GM12878 (cell line): Measurements from ENCODE around the gene PCDHGB6. TPM values are rescaled to one million over a fixed set of nuclear protein-coding genes. Genes with fewer than 3 reads are reported as not detected.

Experiments
- ATAC-seq: fragments of 200-7000 bp; cut with Tn5 transposase; 3 replicates; pipeline ENCODE4 v1.9.1; 2020; ENCODE audit warnings: mild to moderate bottlenecking, moderate library complexity
- BruUV-seq: library from RNA; stranded (reverse); fragments of 400-500 nt; replicated peaks from 2 replicates; lab custom pipeline; 2021; lab: Mats Ljungman, UMichigan
- CTCF ChIA-PET: fragments of 300-600 bp; sonication (Branson Sonifier 250); formaldehyde crosslinking; extraction: SDS; loops from one replicate; lab custom pipeline; 2021; ENCODE audit warnings: inconsistent platforms; lab: Yijun Ruan, JAX
- POLR2A ChIA-PET: fragments of 350-600 bp; formaldehyde crosslinking; extraction: SDS; loops from one replicate; lab custom pipeline; 2021; ENCODE audit warnings: inconsistent platforms; lab: Charles Lee
- RAD21 ChIA-PET: fragments of 300-600 bp; sonication (Branson Sonifier 250); formaldehyde crosslinking; loops from one replicate; lab custom pipeline; 2023; ENCODE audit warnings: antibody characterized with exemption; ENCODE audit not compliant: unreplicated experiment; lab: Charles Lee
- SMC1A ChIA-PET: fragments of 300-600 bp; sonication (Branson Sonifier 250); formaldehyde crosslinking; loops from one replicate; lab custom pipeline; 2023; ENCODE audit not compliant: unreplicated experiment, uncharacterized antibody; lab: Charles Lee
- DNase-seq: peaks from one replicate; pipeline ENCODE4 v3.0.0-alpha.2; 2011; ENCODE audit warnings: low read depth, low spot score
- FAIRE-seq: peaks from 3 replicates; lab custom pipeline; 2011; peaks lifted over from hg19 to GRCh38; lab: Jason Lieb, UNC
- H2AFZ ChIP-seq: 2 replicates; pipeline ENCODE4 v1.6.0; 2011; ENCODE audit warnings: low read depth, low read length, control low read depth; ENCODE audit not compliant: control insufficient read depth
- H3K27ac ChIP-seq: 2 replicates; pipeline ENCODE4 v1.5.1; 2011; ENCODE audit warnings: control low read depth; ENCODE audit not compliant: control insufficient read depth, insufficient read depth
- H3K27me3 ChIP-seq, 2 experiments: replicated peaks in 1 of 2; 2 replicates each; pipeline versions ENCODE4 v1.6.0 to v1.6.1; 2011; ENCODE audit warnings: low read length in 1 of 2; ENCODE audit not compliant: control insufficient read depth in 2 of 2, insufficient read depth in 2 of 2
- H3K36me3 ChIP-seq, 2 experiments: 2 replicates each; pipeline ENCODE4 v1.5.1; 2011; ENCODE audit warnings: low read length in 1 of 2; ENCODE audit not compliant: control insufficient read depth in 2 of 2, insufficient read depth in 2 of 2
- H3K4me1 ChIP-seq: 2 replicates; pipeline ENCODE4 v1.6.1; 2011; ENCODE audit warnings: mild to moderate bottlenecking, low read length, moderate library complexity, mixed read lengths; ENCODE audit not compliant: control insufficient read depth, insufficient read depth
- H3K4me2 ChIP-seq: 2 replicates; pipeline ENCODE4 v1.6.0; 2011; ENCODE audit warnings: control low read depth; ENCODE audit not compliant: control insufficient read depth, insufficient read depth
- H3K4me3 ChIP-seq: fragments of 200-600 bp; sonication (generic); 2 replicates; pipeline ENCODE4 v1.5.1; 2016
- H3K79me2 ChIP-seq: 2 replicates; pipeline ENCODE4 v1.6.0; 2011; ENCODE audit warnings: low read length; ENCODE audit not compliant: control insufficient read depth, insufficient read depth
- H3K9ac ChIP-seq: 2 replicates; pipeline ENCODE4 v1.8.0; 2011; ENCODE audit warnings: low read length, control low read depth, mixed read lengths; ENCODE audit not compliant: control insufficient read depth, insufficient read depth
- H3K9me3 ChIP-seq: replicated peaks from 3 replicates; pipeline ENCODE4 v1.5.1; 2011; ENCODE audit warnings: mild to moderate bottlenecking, low read length; ENCODE audit not compliant: control insufficient read depth, insufficient read depth
- H4K20me1 ChIP-seq: 2 replicates; pipeline ENCODE4 v1.6.0; 2011; ENCODE audit not compliant: control insufficient read depth, insufficient read depth
- BACH1 ChIP-seq: fragments of 450-650 bp; IDR thresholded peaks from 2 replicates; pipeline ENCODE4 v1.6.1; 2017; ENCODE audit warnings: mild to moderate bottlenecking, borderline replicate concordance
- E4F1 ChIP-seq: fragments of 450-650 bp; IDR thresholded peaks from 2 replicates; pipeline ENCODE4 v1.6.1; 2018; ENCODE audit warnings: borderline replicate concordance, mild to moderate bottlenecking; ENCODE audit not compliant: partially characterized antibody
- GATAD2B ChIP-seq: fragments of 450-650 bp; conservative IDR thresholded peaks from 2 replicates; pipeline ENCODE4 v1.6.1; 2017; ENCODE audit warnings: low read depth, mild to moderate bottlenecking, moderate library complexity
- HCFC1 ChIP-seq: fragments of 150-350 bp; IDR thresholded peaks from 2 replicates; pipeline ENCODE4 v1.6.1; 2014; ENCODE audit warnings: low read length
- TAF1 ChIP-seq: IDR thresholded peaks from 2 replicates; pipeline ENCODE4 v1.6.1; 2011; ENCODE audit warnings: mild to moderate bottlenecking, low read depth, low read length, borderline replicate concordance
- TARDBP ChIP-seq: IDR thresholded peaks from 2 replicates; pipeline ENCODE4 v1.6.1; 2016; ENCODE audit warnings: borderline replicate concordance
- ZNF687 ChIP-seq: fragments of 450-650 bp; IDR thresholded peaks from 2 replicates; pipeline ENCODE4 v1.6.1; 2017; ENCODE audit warnings: mild to moderate bottlenecking, moderate library complexity
- ZZZ3 ChIP-seq: IDR thresholded peaks from 2 replicates; pipeline ENCODE4 v1.6.1; 2011; ENCODE audit warnings: low read depth; ENCODE audit not compliant: control insufficient read depth, insufficient read length
- WGBS: methylation state at CpG from one replicate; pipeline ENCODE4 v1.1.6; 2016; ENCODE audit warnings: low lambda C conversion rate; ENCODE audit not compliant: insufficient replicate concordance, insufficient coverage; ENCODE audit errors: missing lambda C conversion rate; 5-methylcytosine and 5-hydroxymethylcytosine counted together
- in situ Hi-C: fragments of 300-500 bp; cut with MboI; formaldehyde crosslinking; loops from 9 replicates; pipeline ENCODE4 v1.14.3; 2018; ENCODE audit warnings: mixed read lengths
- intact Hi-C: fragments of 100-400 bp; cut with micrococcal nuclease; formaldehyde crosslinking; loops from one replicate; pipeline ENCODE4 v1.14.2; 2022; ENCODE audit not compliant: unreplicated experiment
- polyA plus RNA-seq, 11 experiments: library from polyadenylated mRNA; depleted of rRNA in 4 of 11; unstranded in 6 of 11; stranded (reverse) in 5 of 11; fragments of >200 nt; fragmentation: Nextera tagmentation in 4 of 11; fragmentation: Illumina TruSeq in 1 of 11; extraction: Ambion mirVana in 4 of 11; extraction: Trizol in 1 of 11; gene quantifications; 1 replicate in 1 of 11; 2 replicates in 10 of 11; pipeline versions ENCODE4 v1.2.1 to v1.2.3, GENCODE V29; 2011 to 2016; ENCODE audit warnings: inconsistent platforms in 2 of 11, missing spikeins in 2 of 11, low read depth in 1 of 11
- total RNA-seq, 4 experiments: library from RNA; depleted of rRNA in 3 of 4; stranded (reverse); fragments of >200 nt in 3 of 4; fragmentation: Illumina TruSeq in 1 of 4; extraction: Trizol in 1 of 4; gene quantifications; 2 replicates each; pipeline versions ENCODE4 v1.2.1 to v1.2.3, GENCODE V29; 2013 to 2021
- TF ChIP-seq, protein P1 (sequence below): fragments of 450-650 bp; IDR thresholded peaks from 2 replicates; pipeline ENCODE4 v1.6.1; 2016; ENCODE audit warnings: mild to moderate bottlenecking, moderate library complexity, borderline replicate concordance
- TF ChIP-seq, protein P2 (sequence below): fragments of 450-650 bp; IDR thresholded peaks from 2 replicates; pipeline ENCODE4 v1.6.1; 2016; ENCODE audit warnings: mild to moderate bottlenecking

The PCDHGB6 gene
- total and polyA plus RNA-seq, 10 of the 15 experiments (the other 5 are each of a cell fraction or from before 2014, with no cell fraction given) = 0.07 to 1.0 (median 0.31) TPM

- DNase-seq (no peak), ATAC-seq (no peak), FAIRE-seq (no peak)
- Histone ChIP-seq H3K9me3 (no peaks in the 10 kb centered on the region; the same call in 2 of the 3 replicates), H3K79me2 (no peaks in the 10 kb centered on the region), H3K4me2 (no peak overlapping the region), H3K9ac (no peak overlapping the region), H4K20me1 (no peaks in the 10 kb centered on the region), H3K36me3 (no peaks in the 10 kb centered on the region), H3K27me3 (no peaks in the 10 kb centered on the region), H3K4me3 (no peak overlapping the region), H3K27ac (no peak overlapping the region), H2AFZ (no peak overlapping the region), H3K4me1 (no peaks in the 10 kb centered on the region)
- 62% methylated on average over 10 of the region's 10 CpGs for WGBS
- BruUV-seq = no TSS peak
- intact Hi-C loops (no loop called here), in situ Hi-C loops (no loop called here)
- RAD21 ChIA-PET = interaction anchor here (1.3 to 1.5 kb wide), 2 partner anchors 9 to 124 kb away, joined by 3 read pairs; partner anchors contain the start of gene PCDHGA12
- SMC1A ChIA-PET = no interaction called here
- CTCF ChIA-PET = interaction anchor here (3.0 kb wide), 1 partner anchor 9 kb away, joined by 13 read pairs; the partner anchor contains the start of gene PCDHGA12
- POLR2A ChIA-PET = no interaction called here
- TF ChIP-seq E4F1 (no peak), HCFC1 (no peak), GATAD2B (no peak), ZNF687 (no peak), BACH1 (no peak), ZZZ3 (no peak), TAF1 (no peak), TARDBP (no peak)
- TF ChIP-seq, protein P1, sequence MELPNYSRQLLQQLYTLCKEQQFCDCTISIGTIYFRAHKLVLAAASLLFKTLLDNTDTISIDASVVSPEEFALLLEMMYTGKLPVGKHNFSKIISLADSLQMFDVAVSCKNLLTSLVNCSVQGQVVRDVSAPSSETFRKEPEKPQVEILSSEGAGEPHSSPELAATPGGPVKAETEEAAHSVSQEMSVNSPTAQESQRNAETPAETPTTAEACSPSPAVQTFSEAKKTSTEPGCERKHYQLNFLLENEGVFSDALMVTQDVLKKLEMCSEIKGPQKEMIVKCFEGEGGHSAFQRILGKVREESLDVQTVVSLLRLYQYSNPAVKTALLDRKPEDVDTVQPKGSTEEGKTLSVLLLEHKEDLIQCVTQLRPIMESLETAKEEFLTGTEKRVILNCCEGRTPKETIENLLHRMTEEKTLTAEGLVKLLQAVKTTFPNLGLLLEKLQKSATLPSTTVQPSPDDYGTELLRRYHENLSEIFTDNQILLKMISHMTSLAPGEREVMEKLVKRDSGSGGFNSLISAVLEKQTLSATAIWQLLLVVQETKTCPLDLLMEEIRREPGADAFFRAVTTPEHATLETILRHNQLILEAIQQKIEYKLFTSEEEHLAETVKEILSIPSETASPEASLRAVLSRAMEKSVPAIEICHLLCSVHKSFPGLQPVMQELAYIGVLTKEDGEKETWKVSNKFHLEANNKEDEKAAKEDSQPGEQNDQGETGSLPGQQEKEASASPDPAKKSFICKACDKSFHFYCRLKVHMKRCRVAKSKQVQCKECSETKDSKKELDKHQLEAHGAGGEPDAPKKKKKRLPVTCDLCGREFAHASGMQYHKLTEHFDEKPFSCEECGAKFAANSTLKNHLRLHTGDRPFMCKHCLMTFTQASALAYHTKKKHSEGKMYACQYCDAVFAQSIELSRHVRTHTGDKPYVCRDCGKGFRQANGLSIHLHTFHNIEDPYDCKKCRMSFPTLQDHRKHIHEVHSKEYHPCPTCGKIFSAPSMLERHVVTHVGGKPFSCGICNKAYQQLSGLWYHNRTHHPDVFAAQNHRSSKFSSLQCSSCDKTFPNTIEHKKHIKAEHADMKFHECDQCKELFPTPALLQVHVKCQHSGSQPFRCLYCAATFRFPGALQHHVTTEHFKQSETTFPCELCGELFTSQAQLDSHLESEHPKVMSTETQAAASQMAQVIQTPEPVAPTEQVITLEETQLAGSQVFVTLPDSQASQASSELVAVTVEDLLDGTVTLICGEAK = no peak
- TF ChIP-seq, protein P2, sequence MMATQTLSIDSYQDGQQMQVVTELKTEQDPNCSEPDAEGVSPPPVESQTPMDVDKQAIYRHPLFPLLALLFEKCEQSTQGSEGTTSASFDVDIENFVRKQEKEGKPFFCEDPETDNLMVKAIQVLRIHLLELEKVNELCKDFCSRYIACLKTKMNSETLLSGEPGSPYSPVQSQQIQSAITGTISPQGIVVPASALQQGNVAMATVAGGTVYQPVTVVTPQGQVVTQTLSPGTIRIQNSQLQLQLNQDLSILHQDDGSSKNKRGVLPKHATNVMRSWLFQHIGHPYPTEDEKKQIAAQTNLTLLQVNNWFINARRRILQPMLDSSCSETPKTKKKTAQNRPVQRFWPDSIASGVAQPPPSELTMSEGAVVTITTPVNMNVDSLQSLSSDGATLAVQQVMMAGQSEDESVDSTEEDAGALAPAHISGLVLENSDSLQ = no peak
Measured at GRCh38 chr5:141439411-141440141, 31.8 kb downstream of the PCDHGB6 start.
